Tibial nerve (tissue), 4 donors: ENCODE results near the gene RIPPLY3. TPM values are rescaled to one million over a fixed set of nuclear protein-coding genes. Genes with fewer than 3 reads are reported as not detected.
"Not testable (repeated sequence)": the region's sequence is repeated elsewhere in the genome, so short reads cannot be mapped to it uniquely, and the experiment has no call there.

Experiments used
- DNase-seq, 2 donors: peaks; one replicate each; pipeline ENCODE4 v3.0.0-alpha.2; 2019; ENCODE audit warnings: low spot score in 2 of 2
- H3K27ac ChIP-seq, 4 donors: fragments of 200-600 bp; sonication (generic) in 3 of 4; one replicate each; pipeline ENCODE4 v1.5.1; 2017 to 2019; ENCODE audit warnings: mild to moderate bottlenecking in 1 of 4
- H3K27me3 ChIP-seq, 2 donors: fragments of 200-600 bp; sonication (generic) in 1 of 2; one replicate each; pipeline versions ENCODE4 v1.5.1 to v1.6.0; 2017 to 2019
- H3K36me3 ChIP-seq, 3 donors: fragments of 200-600 bp; sonication (generic); one replicate each; pipeline ENCODE4 v1.5.1; 2018 to 2019
- H3K4me1 ChIP-seq, 4 donors: fragments of 200-600 bp; sonication (generic) in 3 of 4; one replicate each; pipeline ENCODE4 v1.5.1; 2017 to 2019
- H3K4me3 ChIP-seq, 4 donors: fragments of 200-600 bp; sonication (generic) in 3 of 4; one replicate each; pipeline ENCODE4 v1.5.1; 2017 to 2019; ENCODE audit warnings: mild to moderate bottlenecking in 1 of 4, moderate library complexity in 1 of 4
- H3K9me3 ChIP-seq, 4 donors: fragments of 200-600 bp; sonication (generic) in 3 of 4; one replicate each; pipeline ENCODE4 v1.5.1; 2017 to 2019
- CTCF ChIP-seq, 5 experiments: fragments of 200-600 bp in 3 of 5; fragments of 450-650 bp in 2 of 5; sonication (generic) in 3 of 5; IDR thresholded peaks; one replicate each; pipeline ENCODE4 v1.5.1; 2016 to 2019; ENCODE audit warnings: antibody characterized with exemption in 5 of 5, mild to moderate bottlenecking in 3 of 5, moderate library complexity in 2 of 5
- EP300 ChIP-seq, 2 donors: sonication (generic); formaldehyde crosslinking; IDR thresholded peaks; one replicate each; pipeline ENCODE4 v1.6.1; 2017; ENCODE audit warnings: antibody characterized with exemption in 2 of 2, mild to moderate bottlenecking in 1 of 2
- POLR2A ChIP-seq, 2 donors: fragments of 450-650 bp; IDR thresholded peaks; one replicate each; pipeline ENCODE4 v1.6.1; 2017; ENCODE audit warnings: antibody characterized with exemption in 2 of 2, mild to moderate bottlenecking in 2 of 2, moderate library complexity in 2 of 2
- WGBS, 2 donors: methylation state at CpG; one replicate each; pipeline ENCODE4 v1.1.5; 2018; 5-methylcytosine and 5-hydroxymethylcytosine counted together
- total RNA-seq, 4 donors: library from RNA; depleted of rRNA; stranded (reverse); fragments of >200 nt; gene quantifications; one replicate each; pipeline ENCODE4 v1.1.0, GENCODE V29; 2016

Gene RIPPLY3
- total RNA-seq, 4 donors from 2014 or later, result not detected

GRCh38 chr21:37045556-37045955 lies 39.1 kb downstream of the RIPPLY3 start:
- Histone ChIP-seq H3K36me3 (no peaks in the 10 kb centered on the region), H3K9me3 (no peaks in the 10 kb centered on the region), H3K27me3 (no peaks in the 10 kb centered on the region), H3K27ac (no peak overlapping the region), H3K4me1 (no peaks in the 10 kb centered on the region), H3K4me3 (no peak overlapping the region)
- no peak for TF ChIP-seq POLR2A (IDR thresholded peaks at IDR 0.05)
- no peak for TF ChIP-seq CTCF (IDR thresholded peaks at IDR 0.05)
- no peak for TF ChIP-seq EP300 (IDR thresholded peaks at IDR 0.05)
- 78 to 84% methylated on average over 6 of the region's 6 CpGs for WGBS, 2 donors
- DNase-seq, result no peak

- TF ChIP-seq CTCF (IDR thresholded peaks at IDR 0.05) (no peak), POLR2A (IDR thresholded peaks at IDR 0.05) (no peak), EP300 (IDR thresholded peaks at IDR 0.05) (no peak)
- no peak overlapping the region for H3K4me3 ChIP-seq
- no peak for DNase-seq
- no peaks in the 10 kb centered on the region for H3K27me3 ChIP-seq
- H3K36me3 ChIP-seq, result no peaks in the 10 kb centered on the region
- no peak overlapping the region for H3K27ac ChIP-seq
- no peaks in the 10 kb centered on the region for H3K4me1 ChIP-seq
- H3K9me3 ChIP-seq, result no peaks in the 10 kb centered on the region
- 88 to 96% methylated on average over 4 of the region's 4 CpGs for WGBS, 2 donors
Observed at GRCh38 chr21:37047079-37047478, 40.6 kb downstream of the RIPPLY3 start.

GRCh38 chr21:37049741-37050140 lies 43.2 kb downstream of the RIPPLY3 start:
- not testable (repeated sequence) for H3K27ac ChIP-seq, H3K36me3 ChIP-seq, H3K27me3 ChIP-seq, H3K4me1 ChIP-seq, H3K9me3 ChIP-seq, H3K4me3 ChIP-seq, DNase-seq
- 65 to 98% methylated on average over 2 to 3 of the region's 3 CpGs for WGBS, 2 donors

GRCh38 chr21:37055271-37055855 lies 48.9 kb downstream of the RIPPLY3 start:
- no peak overlapping the region for H3K4me3 ChIP-seq
- no peaks in the 10 kb centered on the region for H3K27me3 ChIP-seq
- DNase-seq, result no peak
- WGBS, 2 donors, result 80 to 90% methylated on average over 2 of the region's 2 CpGs
- H3K9me3 ChIP-seq, result no peaks in the 10 kb centered on the region
- TF ChIP-seq POLR2A (IDR thresholded peaks at IDR 0.05) (no peak), EP300 (IDR thresholded peaks at IDR 0.05) (no peak), CTCF (IDR thresholded peaks at IDR 0.05) (no peak)
- H3K27ac ChIP-seq, result no peak overlapping the region
- peaks cover 0 to 6% (median under 1%) of the 10 kb centered on the region in 4 donors for H3K4me1 ChIP-seq
- H3K36me3 ChIP-seq, result no peaks in the 10 kb centered on the region

- TF ChIP-seq CTCF (IDR thresholded peaks at IDR 0.05) (no peak), EP300 (IDR thresholded peaks at IDR 0.05) (no peak), POLR2A (IDR thresholded peaks at IDR 0.05) (no peak)
- WGBS, 2 donors, result 92% methylated on average over 7 of the region's 7 CpGs
- Histone ChIP-seq H3K27ac (no peak overlapping the region), H3K4me1 (peaks cover 0 to 10% (median 7%) of the 10 kb centered on the region in 4 donors), H3K4me3 (no peak overlapping the region), H3K36me3 (no peaks in the 10 kb centered on the region), H3K9me3 (no peaks in the 10 kb centered on the region), H3K27me3 (no peaks in the 10 kb centered on the region)
- DNase-seq, result no peak
Observed at GRCh38 chr21:37057614-37058013, 51.1 kb downstream of the RIPPLY3 start.

GRCh38 chr21:37058261-37058660 lies 51.8 kb downstream of the RIPPLY3 start:
- Histone ChIP-seq H3K4me3 (no peak overlapping the region), H3K9me3 (no peaks in the 10 kb centered on the region), H3K27ac (no peak overlapping the region), H3K4me1 (peaks cover 0 to 10% (median 7%) of the 10 kb centered on the region in 4 donors), H3K36me3 (no peaks in the 10 kb centered on the region), H3K27me3 (no peaks in the 10 kb centered on the region)
- TF ChIP-seq POLR2A (IDR thresholded peaks at IDR 0.05) (no peak), EP300 (IDR thresholded peaks at IDR 0.05) (no peak), CTCF (IDR thresholded peaks at IDR 0.05) (no peak)
- DNase-seq, result no peak
- 60 to 65% methylated on average over 2 of the region's 2 CpGs for WGBS, 2 donors
